Neural progenitor cell (in vitro differentiated cells): Measurements from ENCODE around the gene EPSTI1. TPM values are rescaled to one million over a fixed set of nuclear protein-coding genes. Genes with fewer than 3 reads are reported as not detected.

Source experiments
- DNase-seq: peaks from one replicate; pipeline ENCODE4 v3.0.0-alpha.2; 2016; ENCODE audit warnings: low spot score
- H2AFZ ChIP-seq: fragments of 200-600 bp; sonication (generic); replicated peaks from 2 replicates; pipeline ENCODE4 v1.6.1; 2016; ENCODE audit warnings: antibody characterized with exemption
- H3F3A ChIP-seq: fragments of 200-600 bp; sonication (generic); 2 replicates; pipeline ENCODE4 v1.6.1; 2016; ENCODE audit warnings: antibody characterized with exemption, low read depth
- H3K27ac ChIP-seq: fragments of 200-600 bp; sonication (generic); 2 replicates; pipeline ENCODE4 v1.5.1; 2016; ENCODE audit warnings: mild to moderate bottlenecking
- H3K27me3 ChIP-seq: fragments of 200-600 bp; sonication (generic); 2 replicates; pipeline ENCODE4 v1.6.1; 2016; ENCODE audit warnings: mild to moderate bottlenecking, moderate library complexity
- H3K36me3 ChIP-seq: fragments of 200-600 bp; sonication (generic); 2 replicates; pipeline ENCODE4 v1.5.1; 2016
- H3K4me1 ChIP-seq: fragments of 200-600 bp; sonication (generic); 2 replicates; pipeline ENCODE4 v1.6.1; 2016; ENCODE audit warnings: mixed run types
- H3K4me2 ChIP-seq: fragments of 200-600 bp; sonication (generic); 2 replicates; pipeline ENCODE4 v1.6.1; 2016
- H3K4me3 ChIP-seq: fragments of 200-600 bp; sonication (generic); 2 replicates; pipeline ENCODE4 v1.5.1; 2016
- H3K79me2 ChIP-seq: fragments of 200-600 bp; sonication (generic); 2 replicates; pipeline ENCODE4 v1.6.1; 2016; ENCODE audit warnings: low read depth
- H3K9ac ChIP-seq: fragments of 200-600 bp; sonication (generic); 2 replicates; pipeline ENCODE4 v1.6.1; 2016
- H3K9me3 ChIP-seq: fragments of 200-600 bp; sonication (generic); 2 replicates; pipeline ENCODE4 v1.5.1; 2016; ENCODE audit warnings: low read depth
- H4K20me1 ChIP-seq: fragments of 200-600 bp; sonication (generic); 2 replicates; pipeline ENCODE4 v1.6.1; 2016; ENCODE audit warnings: low read depth
- H3K27ac Mint-ChIP-seq: 3 replicates; pipeline ENCODE4 v1.8.0; 2021; ENCODE audit warnings: mixed read lengths
- H3K27me3 Mint-ChIP-seq: 2 replicates; pipeline ENCODE4 v1.8.0; 2022; ENCODE audit warnings: low read depth, mild to moderate bottlenecking, inconsistent platforms, moderate library complexity, mixed read lengths; ENCODE audit not compliant: insufficient read depth
- H3K36me3 Mint-ChIP-seq: 3 replicates; pipeline ENCODE4 v1.8.0; 2021; ENCODE audit warnings: mixed read lengths
- H3K4me1 Mint-ChIP-seq: 3 replicates; pipeline ENCODE4 v1.8.0; 2021; ENCODE audit warnings: mixed read lengths
- H3K4me3 Mint-ChIP-seq: 3 replicates; pipeline ENCODE4 v1.8.0; 2021; ENCODE audit warnings: mild to moderate bottlenecking, moderate library complexity, mixed read lengths
- H3K9me3 Mint-ChIP-seq: 3 replicates; pipeline ENCODE4 v1.8.0; 2020; ENCODE audit warnings: mixed read lengths
- EZH2 ChIP-seq: fragments of 200-600 bp; sonication (generic); IDR thresholded peaks from 2 replicates; pipeline ENCODE4 v1.6.1; 2017; ENCODE audit warnings: antibody characterized with exemption, mild to moderate bottlenecking, moderate library complexity
- EZH2phosphoT487 ChIP-seq: fragments of 200-600 bp; sonication (generic); IDR thresholded peaks from 2 replicates; pipeline ENCODE4 v1.6.1; 2017; ENCODE audit warnings: antibody characterized with exemption
- total RNA-seq: library from RNA; depleted of rRNA; stranded (reverse); fragments of >200 nt; gene quantifications from 2 replicates; pipeline ENCODE4 v1.2.3, GENCODE V29; 2015; ENCODE audit warnings: low replicate concordance
- TF ChIP-seq, protein P1 (sequence below): fragments of 200-600 bp; sonication (generic); IDR thresholded peaks from 2 replicates; pipeline ENCODE4 v1.5.1; 2017; ENCODE audit warnings: antibody characterized with exemption, mild to moderate bottlenecking

Gene EPSTI1
- total RNA-seq, 1 donor from 2014 or later = 0.32 TPM

GRCh38 chr13:43002021-43002420 is 10.0 kb upstream of the EPSTI1 start:
- no peaks in the 10 kb centered on the region for H3K79me2 ChIP-seq
- H3K27me3 ChIP-seq = no peaks in the 10 kb centered on the region
- H4K20me1 ChIP-seq = no peaks in the 10 kb centered on the region
- H3K36me3 ChIP-seq = no peaks in the 10 kb centered on the region
- no peak for TF ChIP-seq EZH2
- no peak for TF ChIP-seq EZH2phosphoT487
- TF ChIP-seq, protein P1, sequence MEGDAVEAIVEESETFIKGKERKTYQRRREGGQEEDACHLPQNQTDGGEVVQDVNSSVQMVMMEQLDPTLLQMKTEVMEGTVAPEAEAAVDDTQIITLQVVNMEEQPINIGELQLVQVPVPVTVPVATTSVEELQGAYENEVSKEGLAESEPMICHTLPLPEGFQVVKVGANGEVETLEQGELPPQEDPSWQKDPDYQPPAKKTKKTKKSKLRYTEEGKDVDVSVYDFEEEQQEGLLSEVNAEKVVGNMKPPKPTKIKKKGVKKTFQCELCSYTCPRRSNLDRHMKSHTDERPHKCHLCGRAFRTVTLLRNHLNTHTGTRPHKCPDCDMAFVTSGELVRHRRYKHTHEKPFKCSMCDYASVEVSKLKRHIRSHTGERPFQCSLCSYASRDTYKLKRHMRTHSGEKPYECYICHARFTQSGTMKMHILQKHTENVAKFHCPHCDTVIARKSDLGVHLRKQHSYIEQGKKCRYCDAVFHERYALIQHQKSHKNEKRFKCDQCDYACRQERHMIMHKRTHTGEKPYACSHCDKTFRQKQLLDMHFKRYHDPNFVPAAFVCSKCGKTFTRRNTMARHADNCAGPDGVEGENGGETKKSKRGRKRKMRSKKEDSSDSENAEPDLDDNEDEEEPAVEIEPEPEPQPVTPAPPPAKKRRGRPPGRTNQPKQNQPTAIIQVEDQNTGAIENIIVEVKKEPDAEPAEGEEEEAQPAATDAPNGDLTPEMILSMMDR = no peak
- H3K9me3 Mint-ChIP-seq = peaks cover 7% of the 10 kb centered on the region
- H3K27ac ChIP-seq = no peak overlapping the region
- H3K36me3 Mint-ChIP-seq = no peaks in the 10 kb centered on the region
- no peak overlapping the region for H2AFZ ChIP-seq
- H3K9me3 ChIP-seq = no peaks in the 10 kb centered on the region
- no peak for DNase-seq
- H3K9ac ChIP-seq = no peak overlapping the region
- no peak overlapping the region for H3K4me2 ChIP-seq
- peaks cover 11% of the 10 kb centered on the region for H3K4me1 ChIP-seq
- peaks cover 11% of the 10 kb centered on the region for H3K4me1 Mint-ChIP-seq
- no peak overlapping the region for H3K4me3 ChIP-seq
- H3K4me3 Mint-ChIP-seq = no peak overlapping the region
- H3K27me3 Mint-ChIP-seq = peaks cover 2% of the 10 kb centered on the region
- no peak overlapping the region for H3K27ac Mint-ChIP-seq
- no peaks in the 10 kb centered on the region for H3F3A ChIP-seq

- peaks cover 7% of the 10 kb centered on the region for H3K9me3 Mint-ChIP-seq
- H3K27me3 ChIP-seq = no peaks in the 10 kb centered on the region
- H3K36me3 Mint-ChIP-seq = no peaks in the 10 kb centered on the region
- H3K9me3 ChIP-seq = no peaks in the 10 kb centered on the region
- H2AFZ ChIP-seq = no peak overlapping the region
- H3K27ac ChIP-seq = no peak overlapping the region
- no peak overlapping the region for H3K4me3 ChIP-seq
- H3K27me3 Mint-ChIP-seq = peaks cover 2% of the 10 kb centered on the region
- H3K79me2 ChIP-seq = no peaks in the 10 kb centered on the region
- no peaks in the 10 kb centered on the region for H3K36me3 ChIP-seq
- H3K4me1 Mint-ChIP-seq = peaks cover 5% of the 10 kb centered on the region
- no peak for DNase-seq
- no peak overlapping the region for H3K4me3 Mint-ChIP-seq
- no peak overlapping the region for H3K9ac ChIP-seq
- H3F3A ChIP-seq = no peaks in the 10 kb centered on the region
- no peak for TF ChIP-seq EZH2
- no peak overlapping the region for H3K27ac Mint-ChIP-seq
- H3K4me1 ChIP-seq = peaks cover 5% of the 10 kb centered on the region
- H4K20me1 ChIP-seq = no peaks in the 10 kb centered on the region
- no peak overlapping the region for H3K4me2 ChIP-seq
Measured at GRCh38 chr13:43000676-43001075, 8.6 kb upstream of the EPSTI1 start.

- H2AFZ ChIP-seq = no peak overlapping the region
- peaks cover 5% of the 10 kb centered on the region for H3K9me3 Mint-ChIP-seq
- H3K4me3 ChIP-seq = no peak overlapping the region
- H4K20me1 ChIP-seq = no peaks in the 10 kb centered on the region
- no peak overlapping the region for H3K4me2 ChIP-seq
- H3K27ac Mint-ChIP-seq = no peak overlapping the region
- no peak overlapping the region for H3K27ac ChIP-seq
- H3K79me2 ChIP-seq = no peaks in the 10 kb centered on the region
- no peak overlapping the region for H3K4me3 Mint-ChIP-seq
- no peak for TF ChIP-seq EZH2
- no peak for TF ChIP-seq EZH2phosphoT487
- TF ChIP-seq, protein P1 = no peak
- no peaks in the 10 kb centered on the region for H3K36me3 ChIP-seq
- no peak overlapping the region for H3K9ac ChIP-seq
- H3K9me3 ChIP-seq = no peaks in the 10 kb centered on the region
- DNase-seq = no peak
- H3K4me1 ChIP-seq = no peaks in the 10 kb centered on the region
- no peaks in the 10 kb centered on the region for H3F3A ChIP-seq
- H3K27me3 ChIP-seq = no peaks in the 10 kb centered on the region
- H3K4me1 Mint-ChIP-seq = no peaks in the 10 kb centered on the region
- H3K27me3 Mint-ChIP-seq = peaks cover 2% of the 10 kb centered on the region
- H3K36me3 Mint-ChIP-seq = no peaks in the 10 kb centered on the region
Measured at GRCh38 chr13:42999491-42999890, 7.5 kb upstream of the EPSTI1 start.

- peaks cover 5% of the 10 kb centered on the region for H3K4me1 ChIP-seq
- TF ChIP-seq EZH2 (no peak), EZH2phosphoT487 (no peak)
- TF ChIP-seq, protein P1 = no peak
- no peaks in the 10 kb centered on the region for H3K36me3 ChIP-seq
- peaks cover 2% of the 10 kb centered on the region for H3K4me1 Mint-ChIP-seq
- DNase-seq = no peak
- no peaks in the 10 kb centered on the region for H3K9me3 ChIP-seq
- no peak overlapping the region for H3K4me3 Mint-ChIP-seq
- H3K36me3 Mint-ChIP-seq = no peaks in the 10 kb centered on the region
- no peak overlapping the region for H3K9ac ChIP-seq
- no peak overlapping the region for H3K27ac ChIP-seq
- no peaks in the 10 kb centered on the region for H4K20me1 ChIP-seq
- H2AFZ ChIP-seq = no peak overlapping the region
- no peaks in the 10 kb centered on the region for H3F3A ChIP-seq
- no peaks in the 10 kb centered on the region for H3K9me3 Mint-ChIP-seq
- H3K27me3 Mint-ChIP-seq = peaks cover 2% of the 10 kb centered on the region
- no peak overlapping the region for H3K4me2 ChIP-seq
- H3K4me3 ChIP-seq = no peak overlapping the region
- peaks cover 9% of the 10 kb centered on the region for H3K27me3 ChIP-seq
- H3K79me2 ChIP-seq = no peaks in the 10 kb centered on the region
- H3K27ac Mint-ChIP-seq = no peak overlapping the region
Measured at GRCh38 chr13:42997381-42997780, 5.3 kb upstream of the EPSTI1 start.
